Measurements from ENCODE around the gene KMT2C.
A peak's percentile ranks its signal among the peaks of the same experiment; 100 is the strongest.
"Not testable (repeated sequence)": the region's sequence is repeated elsewhere in the genome, so short reads cannot be mapped to it uniquely, and the experiment has no call there.

Gene KMT2C

DNA sequence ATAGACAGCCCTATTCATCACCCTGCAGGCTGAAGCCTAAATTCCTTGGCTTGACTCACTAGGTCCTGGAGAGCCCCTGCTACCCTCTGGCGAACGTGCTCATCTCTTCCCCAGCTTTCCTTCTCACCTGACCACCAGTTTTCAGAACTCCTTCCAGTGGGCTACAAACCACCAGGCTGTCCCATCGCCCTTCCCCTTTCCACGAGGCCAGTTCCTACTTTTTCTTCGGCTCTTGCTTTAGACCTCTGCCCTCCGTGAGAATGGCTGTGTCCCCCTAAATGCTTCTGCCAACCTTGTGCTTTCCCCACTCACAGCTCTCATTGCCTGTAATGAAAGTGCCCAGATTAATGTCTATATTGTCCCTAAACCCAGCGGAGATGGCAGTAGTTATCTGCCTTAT lies 5.4 kb upstream of the KMT2C start:
- DNase-seq = not testable (repeated sequence)

DNA sequence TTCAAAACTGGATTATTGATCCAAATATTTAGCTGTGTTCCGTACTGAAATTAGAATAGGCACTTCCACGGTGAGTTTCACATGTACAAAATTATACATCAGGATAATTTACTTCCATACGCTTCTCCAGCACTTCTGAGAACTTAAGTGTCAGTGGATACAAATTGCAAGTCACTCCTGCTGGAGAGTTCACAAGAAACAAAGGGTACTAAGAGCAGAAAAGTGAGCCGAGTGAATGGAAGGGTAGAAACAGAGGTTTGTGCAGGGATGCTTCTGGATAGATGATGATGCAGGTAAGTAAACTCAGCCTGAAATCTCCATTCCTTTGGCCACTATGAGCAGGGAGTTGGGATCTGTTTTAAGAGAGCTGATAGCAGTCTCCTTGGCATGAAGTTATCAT lies 2.2 kb upstream of the KMT2C start:
- not testable (repeated sequence) for DNase-seq

DNA sequence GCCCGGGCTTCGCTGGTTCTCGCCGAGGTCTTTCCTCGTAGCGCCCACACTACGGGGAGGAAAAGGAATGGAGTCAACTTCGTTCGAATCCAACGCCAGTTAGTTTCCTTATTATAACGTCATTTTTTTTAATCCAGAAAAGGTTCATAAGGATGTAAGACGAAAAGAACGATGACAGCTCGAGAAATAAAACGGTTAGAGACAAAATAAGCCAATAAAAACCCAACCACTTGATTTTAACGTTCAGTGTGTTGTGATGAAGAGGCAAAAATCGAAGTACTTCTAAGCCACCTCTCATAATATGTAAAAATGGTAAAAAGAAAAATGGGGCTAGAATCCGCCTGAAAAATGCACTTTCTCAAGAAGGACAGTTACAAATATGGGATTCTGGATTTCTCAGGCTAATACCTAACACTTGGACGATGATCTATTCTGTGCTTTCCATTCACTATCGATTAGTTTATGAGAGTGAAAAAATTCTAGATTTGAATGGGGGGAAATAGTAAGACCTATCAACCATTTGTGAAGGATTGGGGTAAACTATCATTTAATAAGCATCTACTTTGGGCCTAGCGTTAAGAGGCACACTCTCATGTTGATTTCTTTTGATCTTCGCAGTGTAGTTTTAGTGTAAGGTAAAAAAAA lies 1.2 kb upstream of the KMT2C start:
- DNase-seq = not testable (repeated sequence)

DNA sequence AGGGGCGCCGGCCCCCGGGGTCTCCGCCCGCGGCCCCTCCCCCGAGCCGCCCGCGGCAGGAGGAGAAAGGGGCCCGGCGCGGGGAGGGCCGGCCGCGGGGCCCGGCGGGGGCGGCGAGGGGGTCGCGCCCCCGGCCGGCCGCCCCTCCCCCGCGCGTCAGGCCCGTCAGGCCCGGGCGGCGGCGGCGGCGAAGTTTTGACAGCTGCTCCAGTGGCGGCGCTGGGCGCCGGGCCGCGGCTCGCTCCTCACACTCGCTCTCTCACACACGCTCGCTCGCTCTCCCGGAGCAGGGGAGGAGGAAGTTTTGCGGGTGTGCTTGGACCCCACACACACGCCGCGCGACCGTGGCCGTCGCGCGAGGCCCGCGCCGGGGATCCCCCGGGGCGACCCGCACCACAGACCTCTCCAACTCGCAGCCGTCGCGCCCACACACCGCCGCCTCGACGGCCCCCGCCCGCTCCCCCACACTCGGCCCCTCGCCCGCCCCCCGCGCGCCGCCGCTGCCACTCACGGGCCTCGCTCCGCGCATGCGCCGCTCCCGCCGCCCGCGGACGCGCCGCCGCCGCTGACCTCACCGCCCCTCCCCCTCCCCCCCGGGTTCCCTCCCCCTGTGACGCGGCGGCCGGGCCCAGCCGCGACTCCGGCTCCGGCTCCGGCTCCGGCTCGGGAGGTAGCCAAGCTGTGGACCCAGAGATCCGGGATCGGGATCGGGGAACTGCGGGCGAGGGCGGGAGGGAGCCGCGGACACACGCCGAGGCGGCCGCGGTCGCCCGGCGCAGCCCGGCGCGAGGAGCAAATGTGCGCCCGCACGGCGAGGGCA lies 518 bp upstream of the KMT2C start:
- peak; percentile 91 to 93 for DNase-seq

GRCh38 chr7:152434511-152435383 lies 1.1 kb downstream of the KMT2C start:
- peak in 1 of 2 donors; percentile 41 for DNase-seq

DNA sequence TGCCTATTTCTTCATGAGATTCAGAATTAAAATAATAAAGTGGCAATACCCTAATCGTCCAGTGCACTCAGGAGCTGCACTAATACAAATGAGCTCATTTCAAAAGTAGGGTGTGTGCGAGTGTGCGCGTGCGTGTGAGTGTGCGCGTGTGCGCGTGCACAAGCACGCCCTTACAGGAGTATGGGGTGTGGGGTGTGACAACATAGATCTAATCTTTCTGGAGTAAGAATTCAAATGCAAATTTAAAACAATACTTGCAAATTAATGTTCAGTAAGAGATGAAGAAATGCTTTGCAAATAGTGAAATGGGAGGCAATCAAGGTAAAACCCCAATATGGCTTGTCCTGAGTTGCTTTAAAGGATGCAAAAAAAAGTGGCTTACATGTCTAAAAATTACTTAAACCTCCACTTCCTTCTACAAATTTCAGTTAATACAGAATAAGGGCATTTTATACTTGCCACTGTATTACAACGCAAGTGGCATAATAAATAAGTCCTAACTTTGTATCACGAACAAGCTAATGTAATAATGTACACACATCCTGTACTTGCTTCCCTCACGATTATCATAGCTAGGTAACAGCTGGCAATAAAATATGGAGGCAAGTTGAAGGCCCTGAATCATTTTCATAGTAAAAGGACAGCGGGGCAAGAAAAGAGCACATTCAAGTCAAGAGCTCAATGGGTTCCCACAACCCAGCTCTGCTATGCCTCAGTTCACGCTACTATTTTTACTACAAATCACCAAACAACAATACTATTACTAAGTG lies 1.9 kb downstream of the KMT2C start:
- DNase-seq = peak; percentile 77 to 84

DNA sequence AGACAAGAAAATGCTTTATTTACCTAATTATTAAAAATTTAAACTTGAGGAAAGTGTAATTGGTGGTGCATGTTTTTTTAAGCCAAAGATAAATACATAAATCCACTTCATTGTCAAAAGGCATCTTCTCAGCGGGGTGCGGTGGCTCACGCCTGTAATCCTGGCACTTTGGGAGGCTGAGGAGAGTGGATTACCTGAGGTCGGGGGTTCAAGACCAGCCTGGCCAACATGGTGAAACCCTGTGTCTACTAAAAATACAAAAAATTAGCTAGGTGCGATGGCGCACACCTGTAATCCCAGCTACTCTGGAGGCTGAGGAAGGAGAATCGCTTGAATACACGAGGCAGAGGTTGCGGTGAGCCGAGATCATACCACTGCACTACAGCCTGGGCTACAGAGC lies 3.1 kb downstream of the KMT2C start:
- not testable (repeated sequence) for DNase-seq

GRCh38 chr7:152430854-152431253 lies 4.9 kb downstream of the KMT2C start:
- DNase-seq = no peak

- DNase-seq = not testable (repeated sequence)
Observed at GRCh38 chr7:152430118-152430517, 5.7 kb downstream of the KMT2C start.

GRCh38 chr7:152424348-152425108 lies 11.3 kb downstream of the KMT2C start:
- no peak for DNase-seq

DNA sequence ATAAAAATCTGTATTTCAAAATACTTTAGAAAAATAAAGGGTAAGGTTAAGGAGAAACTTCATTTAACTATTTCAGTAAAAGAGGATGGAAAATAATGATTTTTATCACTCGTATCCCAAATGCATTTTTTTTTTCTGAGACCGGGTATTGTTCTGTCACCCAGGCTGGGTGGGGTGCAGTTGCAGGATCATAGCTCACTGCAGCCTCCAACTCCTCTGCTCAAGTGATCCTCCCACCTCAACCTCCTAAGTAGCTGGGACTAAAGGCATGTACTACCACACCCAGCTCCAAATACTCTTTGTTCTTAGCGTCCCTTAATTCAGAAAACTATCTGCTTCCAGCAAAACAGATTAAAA lies 11.8 kb downstream of the KMT2C start:
- no peak for DNase-seq

DNA sequence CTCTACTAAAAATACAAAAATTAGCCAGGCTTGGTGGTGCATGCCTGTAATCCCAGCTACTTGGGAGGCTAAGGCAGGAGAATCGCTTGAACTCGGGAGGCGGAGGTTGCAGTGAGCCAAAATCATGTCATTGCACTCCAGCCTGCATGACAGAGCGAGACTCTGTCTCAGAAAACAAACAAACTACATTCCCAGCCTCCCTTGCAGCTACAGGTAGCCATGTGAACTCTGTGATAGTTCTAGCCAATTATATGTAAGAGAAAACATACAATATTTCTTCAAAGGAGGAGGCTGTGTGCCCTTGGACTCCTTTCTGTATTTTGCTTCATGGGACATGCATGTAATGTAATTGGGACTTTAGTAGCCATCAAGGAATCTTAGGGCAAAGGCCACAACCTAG lies 12.6 kb downstream of the KMT2C start:
- not testable (repeated sequence) for DNase-seq

DNA sequence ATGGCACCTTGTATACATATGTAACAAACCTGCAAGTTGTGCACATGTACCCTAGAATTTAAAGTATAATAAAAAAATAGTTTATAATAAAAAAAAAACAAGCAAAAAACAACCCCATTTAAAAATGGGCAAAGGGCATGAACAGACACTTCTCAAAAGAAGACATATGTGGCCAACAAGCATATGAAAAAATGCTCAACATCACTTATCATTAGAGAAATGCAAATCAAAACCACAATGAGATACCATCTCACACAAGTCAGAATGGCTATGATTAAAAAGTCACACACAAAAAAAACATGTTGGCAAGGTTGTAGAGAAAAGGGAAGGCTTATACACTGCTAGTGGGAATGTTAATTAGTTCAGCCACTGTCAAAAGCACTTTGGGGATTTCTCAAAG lies 14.9 kb downstream of the KMT2C start:
- not testable (repeated sequence) for DNase-seq

DNA sequence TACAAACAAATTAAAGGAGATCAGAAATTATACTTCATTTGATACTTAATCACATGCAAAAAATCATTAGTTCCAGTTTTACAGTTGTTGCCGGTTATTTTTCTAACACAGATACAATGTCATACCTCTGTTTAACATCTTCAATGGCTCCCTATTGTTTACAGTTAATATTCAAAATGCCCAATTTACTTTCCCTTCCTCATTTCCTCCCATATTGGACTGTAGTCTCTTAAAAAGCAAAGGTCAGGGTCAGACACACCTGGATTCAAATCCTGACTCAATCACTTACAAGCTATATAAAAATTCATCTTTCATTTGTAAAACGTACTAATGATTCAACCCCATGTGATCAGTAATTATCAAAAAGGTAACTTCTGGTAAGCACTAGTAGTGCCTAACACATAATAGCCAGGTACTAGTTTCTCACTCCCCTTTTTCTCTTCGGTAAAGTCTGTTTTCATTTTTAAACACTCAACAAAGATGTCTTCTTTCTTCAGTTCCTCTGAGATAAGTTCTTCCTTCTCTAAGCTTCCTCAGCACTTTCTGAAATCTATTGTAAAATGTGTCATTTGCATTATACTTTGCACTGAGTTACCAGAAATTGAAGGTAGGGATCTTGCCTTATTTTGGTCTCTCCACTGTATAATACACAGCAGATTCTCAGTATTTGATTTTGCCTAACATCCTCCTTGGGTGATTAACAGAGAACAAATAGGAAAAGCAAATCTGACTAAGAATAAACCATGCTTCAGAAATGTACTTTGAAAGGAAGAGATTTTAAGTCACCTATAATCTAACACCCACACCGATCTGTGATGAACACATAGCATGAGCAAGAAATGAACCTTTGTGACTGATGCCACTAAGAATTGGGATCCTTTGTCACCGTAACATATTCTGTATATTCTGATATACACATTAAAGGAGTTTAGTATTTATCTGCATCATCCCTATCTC lies 16.1 kb downstream of the KMT2C start:
- no peak for DNase-seq

GRCh38 chr7:152414779-152415178 lies 21.0 kb downstream of the KMT2C start:
- no peak for DNase-seq

GRCh38 chr7:152411389-152411788 lies 24.4 kb downstream of the KMT2C start:
- DNase-seq = no peak

GRCh38 chr7:152406491-152406890 lies 29.3 kb downstream of the KMT2C start:
- no peak for DNase-seq

- not testable (repeated sequence) for DNase-seq
Observed at GRCh38 chr7:152406030-152406429, 29.8 kb downstream of the KMT2C start.

- DNase-seq = no peak
Observed at GRCh38 chr7:152403726-152404125, 32.1 kb downstream of the KMT2C start.

DNA sequence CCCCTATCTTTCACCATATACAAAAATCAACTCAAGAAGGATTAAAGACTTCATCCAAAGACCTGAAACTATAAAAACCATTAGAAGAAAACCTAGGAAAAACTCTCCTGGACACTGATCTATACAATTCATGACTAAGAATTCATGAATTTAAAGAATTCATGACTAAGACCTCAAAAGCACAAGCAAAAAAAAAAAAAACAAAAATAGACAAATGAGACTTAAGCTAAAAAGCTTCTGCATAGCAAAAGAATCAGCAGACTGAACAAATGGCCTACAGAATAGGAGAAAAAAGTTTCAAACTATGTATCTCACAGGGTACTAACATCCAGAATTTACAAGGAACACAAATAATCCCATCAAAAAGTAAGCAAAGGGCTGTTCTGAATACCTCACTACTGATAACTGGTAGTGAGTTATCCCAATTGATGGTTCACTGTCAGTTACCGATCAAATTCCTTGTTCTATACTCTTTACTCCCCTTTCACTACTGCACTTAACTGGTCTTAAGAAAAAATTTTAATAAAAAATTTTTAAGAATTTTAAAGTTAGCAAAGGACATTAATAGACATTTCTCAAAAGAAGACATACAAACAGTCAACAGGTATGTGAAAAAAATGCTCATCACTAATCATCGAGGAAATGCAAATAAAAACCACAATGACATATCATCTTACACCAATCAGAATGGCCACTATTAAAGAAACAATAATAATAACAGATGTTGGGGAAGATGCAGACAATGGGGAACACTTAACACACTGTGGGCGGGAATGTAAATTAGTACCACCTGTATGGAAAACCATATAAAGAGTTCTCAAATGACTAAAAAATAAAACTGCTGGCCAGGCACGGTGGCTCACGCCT lies 33.2 kb downstream of the KMT2C start:
- no peak for DNase-seq

All from CD4-positive, alpha-beta T cell treated with Interleukin-4 for 1 hour (primary cell).